H1 (cell line): ENCODE results near the gene MTURN. TPM values are rescaled to one million over a fixed set of nuclear protein-coding genes. Genes with fewer than 3 reads are reported as not detected.

ENCODE experiments used
- CTCF ChIA-PET: fragments of 300-600 bp; sonication (Branson Sonifier 250); formaldehyde crosslinking; loops from one replicate; lab custom pipeline; 2021; ENCODE audit not compliant: partially characterized antibody; lab: Charles Lee
- POLR2A ChIA-PET: fragments of 300-600 bp; sonication (Branson Sonifier 250); formaldehyde crosslinking; loops from one replicate; lab custom pipeline; 2021; ENCODE audit warnings: inconsistent platforms; ENCODE audit not compliant: partially characterized antibody; lab: Charles Lee
- DNase-seq, 2 experiments: peaks; one replicate each; pipeline versions ENCODE4 v3.0.0 to v3.0.0-alpha.2; 2010 to 2022; ENCODE audit warnings: low spot score in 2 of 2, low read depth in 1 of 2, mixed read lengths in 1 of 2
- FAIRE-seq: peaks from 2 replicates; lab custom pipeline; 2011; peaks lifted over from hg19 to GRCh38; lab: Jason Lieb, UNC
- H2AFZ ChIP-seq: 2 replicates; pipeline ENCODE4 v1.8.1; 2012; ENCODE audit warnings: low read length, inconsistent platforms
- H2AK5ac ChIP-seq: 2 replicates; pipeline ENCODE4 v1.6.1; 2013; ENCODE audit warnings: low read depth, low read length
- H2BK120ac ChIP-seq: replicated peaks from 2 replicates; pipeline ENCODE3; 2013; ENCODE audit warnings: low read depth, low read length, inconsistent platforms
- H2BK12ac ChIP-seq: 2 replicates; pipeline ENCODE4 v1.6.1; 2013; ENCODE audit warnings: low read depth, low read length
- H2BK15ac ChIP-seq: 2 replicates; pipeline ENCODE4 v1.6.1; 2013; ENCODE audit warnings: low read length
- H2BK20ac ChIP-seq: 2 replicates; pipeline ENCODE4 v1.6.1; 2013; ENCODE audit warnings: low read length
- H2BK5ac ChIP-seq: 2 replicates; pipeline ENCODE4 v1.6.1; 2013; ENCODE audit warnings: low read depth, low read length
- H3K14ac ChIP-seq: 2 replicates; pipeline ENCODE4 v1.6.1; 2013; ENCODE audit warnings: inconsistent platforms; ENCODE audit not compliant: insufficient read length
- H3K18ac ChIP-seq: 2 replicates; pipeline ENCODE4 v1.6.1; 2013; ENCODE audit warnings: low read length; ENCODE audit errors: extremely low read depth
- H3K23ac ChIP-seq: 2 replicates; pipeline ENCODE4 v1.6.1; 2013; ENCODE audit warnings: inconsistent platforms; ENCODE audit not compliant: insufficient read length
- H3K23me2 ChIP-seq: 2 replicates; pipeline ENCODE4 v1.6.1; 2013; ENCODE audit warnings: low read depth, low read length
- H3K27ac ChIP-seq: 2 replicates; pipeline ENCODE4 v1.6.1; 2011; ENCODE audit warnings: low read depth, low read length, inconsistent platforms
- H3K27me3 ChIP-seq, 4 experiments: replicated peaks in 1 of 4; 1 replicate in 1 of 4; 2 replicates in 3 of 4; pipeline versions ENCODE4 v1.6.1 to v1.8.1; 2011 to 2013; ENCODE audit warnings: low read length in 3 of 4, mild to moderate bottlenecking in 3 of 4, inconsistent platforms in 2 of 4, mixed read lengths in 2 of 4, moderate library complexity in 1 of 4; ENCODE audit not compliant: control insufficient read depth in 3 of 4, insufficient read depth in 3 of 4; ENCODE audit errors: extremely low read depth in 1 of 4
- H3K36me3 ChIP-seq, 4 experiments: 2 replicates each; pipeline versions ENCODE4 v1.6.1 to v1.8.1; 2011 to 2013; ENCODE audit warnings: mild to moderate bottlenecking in 4 of 4, low read length in 3 of 4, moderate library complexity in 2 of 4, control low read depth in 1 of 4, inconsistent platforms in 1 of 4; ENCODE audit not compliant: insufficient read depth in 4 of 4, control insufficient read depth in 2 of 4
- H3K4ac ChIP-seq: replicated peaks from 2 replicates; pipeline ENCODE3; 2013; ENCODE audit warnings: low read length, low read depth, mixed read lengths, inconsistent platforms; ENCODE audit not compliant: insufficient read length
- H3K4me1 ChIP-seq, 4 experiments: replicated peaks in 1 of 4; 1 replicate in 1 of 4; 2 replicates in 3 of 4; pipeline versions ENCODE4 v1.6.1 to v1.8.1; 2011 to 2013; ENCODE audit warnings: low read length in 3 of 4, inconsistent platforms in 2 of 4, mixed read lengths in 1 of 4; ENCODE audit not compliant: insufficient read depth in 4 of 4, control insufficient read depth in 3 of 4
- H3K4me2 ChIP-seq, 2 experiments: 2 replicates each; pipeline versions ENCODE4 v1.6.1 to v1.8.1; 2011 to 2013; ENCODE audit warnings: low read depth in 2 of 2, low read length in 2 of 2, control low read depth in 1 of 2, inconsistent platforms in 1 of 2, mild to moderate bottlenecking in 1 of 2; ENCODE audit not compliant: insufficient read depth in 1 of 2
- H3K4me3 ChIP-seq, 4 experiments: fragments of 200-600, 300-600 bp in 1 of 4; sonication (generic), shearing (Covaris generic), sonication (Bioruptor Twin) in 1 of 4; 2 replicates each; pipeline versions ENCODE4 v1.5.1 to v1.8.1; 2011 to 2016; ENCODE audit warnings: low read length in 4 of 4, low read depth in 3 of 4, control low read depth in 2 of 4, inconsistent platforms in 2 of 4, mild to moderate bottlenecking in 2 of 4, mixed read lengths in 1 of 4, moderate library complexity in 1 of 4; ENCODE audit not compliant: insufficient read depth in 2 of 4; ENCODE audit errors: extremely low read depth in 1 of 4
- H3K56ac ChIP-seq: replicated peaks from 2 replicates; pipeline ENCODE3; 2013; ENCODE audit warnings: low read depth, mild to moderate bottlenecking, mixed read lengths, low read length, inconsistent platforms; ENCODE audit not compliant: insufficient read length
- H3K79me1 ChIP-seq: 2 replicates; pipeline ENCODE4 v1.6.1; 2013; ENCODE audit warnings: low read depth, low read length, control low read depth
- H3K79me2 ChIP-seq, 2 experiments: 2 replicates each; pipeline versions ENCODE4 v1.6.1 to v1.8.1; 2012 to 2013; ENCODE audit warnings: low read length in 2 of 2, mild to moderate bottlenecking in 2 of 2, inconsistent platforms in 1 of 2; ENCODE audit not compliant: insufficient read depth in 2 of 2, control insufficient read depth in 1 of 2
- H3K9ac ChIP-seq, 4 experiments: replicated peaks in 1 of 4; 1 replicate in 1 of 4; 2 replicates in 3 of 4; pipeline versions ENCODE4 v1.6.1 to v1.8.1; 2011 to 2013; ENCODE audit warnings: low read depth in 3 of 4, low read length in 3 of 4, control low read depth in 2 of 4, mild to moderate bottlenecking in 2 of 4, moderate library complexity in 2 of 4, inconsistent platforms in 1 of 4; ENCODE audit errors: extremely low read depth in 1 of 4
- H3K9me3 ChIP-seq, 2 experiments: 2 replicates each; pipeline versions ENCODE4 v1.6.1 to v1.8.1; 2012 to 2013; ENCODE audit warnings: mild to moderate bottlenecking in 2 of 2, moderate library complexity in 2 of 2, control low read depth in 1 of 2, inconsistent platforms in 1 of 2, low read depth in 1 of 2, low read length in 1 of 2, mixed read lengths in 1 of 2; ENCODE audit not compliant: insufficient read depth in 2 of 2
- H4K20me1 ChIP-seq, 2 experiments: replicated peaks in 1 of 2; 2 replicates each; pipeline versions ENCODE3 to v1.8.1; 2011 to 2013; ENCODE audit warnings: inconsistent platforms in 2 of 2, low read length in 2 of 2, mild to moderate bottlenecking in 1 of 2; ENCODE audit not compliant: insufficient read depth in 2 of 2, control insufficient read depth in 1 of 2
- H4K5ac ChIP-seq: 2 replicates; pipeline ENCODE4 v1.6.1; 2013; ENCODE audit warnings: low read length, low read depth, mixed read lengths, inconsistent platforms; ENCODE audit not compliant: insufficient read length
- H4K8ac ChIP-seq: 2 replicates; pipeline ENCODE4 v1.8.0; 2013; ENCODE audit warnings: mild to moderate bottlenecking, moderate library complexity, low read length, inconsistent platforms; ENCODE audit not compliant: insufficient read depth; ENCODE audit errors: extremely low read depth
- H4K91ac ChIP-seq: replicated peaks from 2 replicates; pipeline ENCODE3; 2013; ENCODE audit warnings: low read length, mixed read lengths, inconsistent platforms; ENCODE audit not compliant: insufficient read length
- CBX8 ChIP-seq: fragments of 300-800, 300-1000 bp; sonication (generic); IDR thresholded peaks from 2 replicates; pipeline ENCODE4 v1.7.1; 2016; ENCODE audit warnings: low read depth, low read length, borderline replicate concordance
- POLR2A ChIP-seq, 2 experiments: IDR thresholded peaks; 1 replicate in 1 of 2; 2 replicates in 1 of 2; pipeline ENCODE4 v1.6.1; 2011; ENCODE audit warnings: low read depth in 2 of 2, low read length in 2 of 2, mild to moderate bottlenecking in 2 of 2; ENCODE audit errors: control extremely low read depth in 1 of 2
- TAF7 ChIP-seq: optimal IDR thresholded peaks from 2 replicates; pipeline ENCODE3; 2011; ENCODE audit warnings: low read depth, mild to moderate bottlenecking, inconsistent platforms, low read length, moderate library complexity, borderline replicate concordance
- ZNF274 ChIP-seq: IDR thresholded peaks from 2 replicates; pipeline ENCODE4 v1.7.0; 2012; ENCODE audit warnings: low read length, borderline replicate concordance; ENCODE audit errors: extremely low read depth
- WGBS, 2 experiments: shearing (Covaris generic) in 1 of 2; methylation state at CpG; one replicate each; pipeline versions ENCODE4 v1.1.6 to v1.1.7; 2013 to 2015; ENCODE audit warnings: low lambda C conversion rate in 2 of 2, mixed read lengths in 2 of 2, inconsistent platforms in 1 of 2, low coverage in 1 of 2, missing lambda C conversion rate in 1 of 2; ENCODE audit not compliant: insufficient replicate concordance in 2 of 2, insufficient coverage in 1 of 2, insufficient read length in 1 of 2; ENCODE audit errors: extremely low coverage in 1 of 2, missing lambda C conversion rate in 1 of 2; 5-methylcytosine and 5-hydroxymethylcytosine counted together
- polyA plus RNA-seq, 7 experiments: library from polyadenylated mRNA; depleted of rRNA in 3 of 7; stranded (reverse) in 5 of 7; unstranded in 2 of 7; fragments of >200 nt in 5 of 7; fragments of 200-250 nt in 2 of 7; gene quantifications; 1 replicate in 5 of 7; 2 replicates in 1 of 7; 4 replicates in 1 of 7; pipeline versions ENCODE4 v1.2.1 to v1.2.3, GENCODE V29; 2011 to 2013; ENCODE audit warnings: missing spikeins in 2 of 7, mixed read lengths in 2 of 7
- total RNA-seq: library from RNA; stranded (reverse); fragmentation: NEBNext Ultra II Directional; extraction: Animal tissue kit (Norgen Biotek cat#: 25700); gene quantifications from 2 replicates; pipeline ENCODE4 v1.2.1, GENCODE V29; 2021

MTURN gene
- total and polyA plus RNA-seq, 2 of the 8 experiments (the other 6 are each of a cell fraction or from before 2014, with no cell fraction given), result 2.6 to 5.8 TPM

DNA sequence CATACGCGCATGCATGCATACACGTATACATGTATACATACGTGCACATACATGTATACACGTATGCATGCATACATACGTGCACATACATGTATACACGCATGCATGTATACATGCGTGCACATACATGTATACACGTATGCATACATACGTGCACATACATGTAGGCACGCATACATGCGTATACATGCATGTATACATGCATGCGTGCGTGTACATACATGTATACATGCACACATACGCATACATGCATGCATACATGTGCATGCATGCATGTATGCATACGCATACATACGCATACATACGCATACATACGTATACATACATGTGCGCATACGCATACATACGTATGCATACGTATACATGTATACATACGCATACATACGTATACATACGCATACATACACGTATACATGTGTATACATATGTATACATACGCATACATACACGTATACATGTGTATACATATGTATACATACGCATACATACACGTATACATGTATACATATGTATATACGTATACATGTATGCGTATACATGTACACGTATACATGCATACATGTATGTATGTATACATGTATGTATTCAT, 19.0 kb upstream of the MTURN start:
- no peak for DNase-seq
- 84% methylated on average over 34 of the region's 34 CpGs; no CpG with 5 or more reads in 1 of the 2 experiments for WGBS, 2 experiments
- TF ChIP-seq POLR2A (IDR thresholded peaks at IDR 0.05; ENCODE audit: control extremely low read depth in 1 of 2, low read depth in 2 of 2, low read length in 2 of 2) (no peak), CBX8 (no peak), TAF7 (no peak), ZNF274 (no peak)

More for the DNA sequence above, 19.0 kb upstream of the MTURN start:
- no peak overlapping the region for H4K8ac ChIP-seq
- ChIA-PET POLR2A (no interaction called here), CTCF (no interaction called here)
- H3K79me2 ChIP-seq, result no peaks in the 10 kb centered on the region
- H2BK20ac ChIP-seq, result no peak overlapping the region
- H2BK120ac ChIP-seq, result peak overlapping the region; percentile 69
- H2BK15ac ChIP-seq, result no peak overlapping the region
- H3K23ac ChIP-seq, result no peak overlapping the region
- H4K20me1 ChIP-seq, result peaks cover 0 to 5% of the 10 kb centered on the region in 2 experiments
- H4K5ac ChIP-seq, result no peak overlapping the region
- H3K23me2 ChIP-seq, result no peaks in the 10 kb centered on the region
- H3K4me2 ChIP-seq, result no peak overlapping the region
- no peak overlapping the region for H2AK5ac ChIP-seq
- H3K9ac ChIP-seq, result no peak overlapping the region
- H2AFZ ChIP-seq, result no peak overlapping the region
- H3K27ac ChIP-seq, result no peak overlapping the region
- no peaks in the 10 kb centered on the region for H3K79me1 ChIP-seq
- no peak overlapping the region for H3K14ac ChIP-seq
- peak overlapping the region; percentile 42 for H4K91ac ChIP-seq
- H2BK5ac ChIP-seq, result no peak overlapping the region
- H3K4me3 ChIP-seq, result no peak overlapping the region
- H2BK12ac ChIP-seq, result no peak overlapping the region
- peaks cover 4 to 16% of the 10 kb centered on the region in 2 experiments for H3K9me3 ChIP-seq
- H3K27me3 ChIP-seq, result no peaks in the 10 kb centered on the region
- peaks cover 0 to 4% (median 0%) of the 10 kb centered on the region in 4 experiments; a peak in 1 of 8 replicates for H3K36me3 ChIP-seq
- FAIRE-seq, result peak; percentile 36
- no peak overlapping the region for H3K56ac ChIP-seq
- peak overlapping the region; percentile 98 for H3K4ac ChIP-seq
- no peak overlapping the region for H3K18ac ChIP-seq
- H3K4me1 ChIP-seq, result no peaks in the 10 kb centered on the region; a peak in 1 of 7 replicates
